ENCODE data around the gene MYH7.

MYH7 gene

GRCh38 chr14:23435543-23436326, at the start of gene MYH7:
Gene MYH7 (minus strand): TSS chr14:23435660. CDS start chr14:23433732, 1,928 bp downstream.
- no peak for DNase-seq (ENCODE audit: extremely low read depth, low read depth)
- TF ChIP-seq CTCF (IDR thresholded peaks at IDR 0.05; ENCODE audit: low read depth, low read length), result no peak

- no peak for DNase-seq (ENCODE audit: extremely low read depth, low read depth)
- TF ChIP-seq CTCF (IDR thresholded peaks at IDR 0.05; ENCODE audit: low read depth, low read length), result peak; percentile 19
Measured at GRCh38 chr14:23483236-23483854, 47.9 kb upstream of the MYH7 start.

DNA sequence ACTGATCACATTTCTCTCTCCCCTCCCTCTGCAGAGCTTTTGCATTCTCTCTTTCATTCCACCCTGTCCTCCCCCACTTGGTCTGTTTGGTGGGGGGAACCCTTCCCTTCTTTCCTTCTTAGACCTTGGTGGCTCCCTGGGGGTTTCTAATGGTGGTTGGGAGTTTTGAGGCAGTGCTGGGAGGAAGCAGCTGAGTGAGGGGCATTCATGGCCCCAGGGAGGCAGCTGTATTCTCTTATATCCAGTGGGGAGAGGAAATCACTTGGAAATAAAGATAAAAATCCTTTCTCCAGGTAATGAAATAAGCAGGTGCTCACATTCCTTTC, 47.3 kb upstream of the MYH7 start:
- TF ChIP-seq CTCF (IDR thresholded peaks at IDR 0.05; ENCODE audit: low read depth, low read length), result no peak

GRCh38 chr14:23481979-23482822, 46.7 kb upstream of the MYH7 start:
- DNase-seq (ENCODE audit: extremely low read depth, low read depth), result no peak
- no peak for TF ChIP-seq CTCF (IDR thresholded peaks at IDR 0.05; ENCODE audit: low read depth, low read length)

More for the DNA sequence above, 47.3 kb upstream of the MYH7 start:
- DNase-seq (ENCODE audit: extremely low read depth, low read depth), result no peak

GRCh38 chr14:23481362-23481970, 46.0 kb upstream of the MYH7 start:
- TF ChIP-seq CTCF (IDR thresholded peaks at IDR 0.05; ENCODE audit: low read depth, low read length), result no peak
- DNase-seq (ENCODE audit: extremely low read depth, low read depth), result no peak

DNA sequence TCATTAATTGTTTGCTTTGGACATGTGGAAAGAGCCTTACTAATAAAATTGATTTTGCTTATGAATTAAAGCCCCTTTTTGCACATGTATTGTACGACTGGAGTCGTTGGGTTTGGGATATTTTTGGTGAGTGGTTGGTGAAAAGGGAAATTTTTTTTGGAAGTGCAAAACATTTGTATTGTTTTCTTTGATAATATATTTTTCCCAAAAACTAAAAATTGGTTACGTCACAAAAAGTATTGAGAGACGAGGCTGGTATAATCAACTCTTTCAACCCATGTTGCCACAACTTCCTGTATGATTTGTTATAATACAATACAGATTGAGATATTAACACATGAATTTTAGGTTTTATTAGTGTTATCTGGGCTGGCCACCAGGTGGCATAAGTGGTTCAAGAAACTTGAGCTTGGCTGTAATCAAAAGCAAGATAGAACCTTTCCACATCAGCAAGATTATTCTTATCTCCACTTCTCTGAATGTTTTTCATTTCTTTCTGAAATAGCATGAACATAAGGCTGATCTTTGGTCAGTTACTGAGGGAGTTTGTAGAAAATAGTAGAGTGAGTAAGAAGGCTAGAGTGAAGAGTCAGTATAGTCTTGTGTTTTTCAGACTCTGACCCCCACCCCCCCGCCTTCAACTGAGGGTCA, 42.8 kb upstream of the MYH7 start:
- peak; percentile 40 for DNase-seq (ENCODE audit: extremely low read depth, low read depth)
- TF ChIP-seq CTCF (IDR thresholded peaks at IDR 0.05; ENCODE audit: low read depth, low read length), result peak; percentile 63
